ENCODE data around the gene EPHB2.
"Not testable (repeated sequence)": the region's sequence is repeated elsewhere in the genome, so short reads cannot be mapped to it uniquely, and the experiment has no call there.

The EPHB2 gene

GRCh38 chr1:22843441-22844183 is 133.0 kb downstream of the EPHB2 start:
- not testable (repeated sequence) for DNase-seq

DNA sequence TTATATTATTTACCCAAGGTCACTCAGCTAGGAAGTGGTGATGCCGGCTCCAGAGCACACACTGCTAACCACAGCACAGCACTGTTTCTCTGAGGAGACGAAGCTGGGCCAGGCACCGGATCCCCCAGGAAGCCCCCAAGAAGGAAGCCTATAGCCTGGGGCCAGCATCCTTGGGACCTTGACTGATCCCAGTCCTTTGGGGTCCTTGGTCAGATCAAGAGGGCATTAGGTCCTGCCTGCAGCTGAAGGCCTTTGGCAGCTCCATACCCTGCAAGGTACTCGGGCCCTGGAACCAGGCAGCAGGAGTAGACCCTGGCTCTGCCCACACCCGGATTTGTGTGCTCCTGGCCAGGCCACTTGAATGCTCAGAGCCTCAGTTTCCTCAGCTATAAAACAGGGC is 134.0 kb downstream of the EPHB2 start:
- no peak for DNase-seq

GRCh38 chr1:22845398-22845935 is 134.8 kb downstream of the EPHB2 start:
- no peak for DNase-seq

- peak; percentile 93 to 96 (median 95) for DNase-seq
These were observed 135.8 kb downstream of the EPHB2 start for GRCh38 chr1:22846458-22846857.

DNA sequence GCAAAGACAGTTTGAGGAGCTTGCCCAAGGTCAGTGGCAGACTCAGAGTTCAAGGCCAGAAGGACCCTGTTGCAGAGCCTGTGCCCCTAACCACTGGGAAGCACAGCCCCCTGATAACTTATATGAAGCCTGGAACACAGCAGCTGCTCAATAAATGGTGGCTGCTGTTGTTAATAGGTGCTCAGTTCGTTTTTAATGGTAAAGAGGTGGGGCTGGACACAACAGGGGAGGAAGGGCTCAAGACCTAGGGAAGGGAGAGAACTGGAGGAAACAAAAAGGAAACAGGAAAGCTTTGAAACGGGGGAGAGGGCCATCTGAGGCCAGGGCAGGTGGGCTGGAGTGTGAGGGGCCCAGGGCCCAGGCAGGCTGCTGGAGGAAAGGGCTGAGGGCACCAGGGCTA is 136.6 kb downstream of the EPHB2 start:
- DNase-seq, result no peak

GRCh38 chr1:22847709-22848108 is 137.1 kb downstream of the EPHB2 start:
- DNase-seq, result no peak

DNA sequence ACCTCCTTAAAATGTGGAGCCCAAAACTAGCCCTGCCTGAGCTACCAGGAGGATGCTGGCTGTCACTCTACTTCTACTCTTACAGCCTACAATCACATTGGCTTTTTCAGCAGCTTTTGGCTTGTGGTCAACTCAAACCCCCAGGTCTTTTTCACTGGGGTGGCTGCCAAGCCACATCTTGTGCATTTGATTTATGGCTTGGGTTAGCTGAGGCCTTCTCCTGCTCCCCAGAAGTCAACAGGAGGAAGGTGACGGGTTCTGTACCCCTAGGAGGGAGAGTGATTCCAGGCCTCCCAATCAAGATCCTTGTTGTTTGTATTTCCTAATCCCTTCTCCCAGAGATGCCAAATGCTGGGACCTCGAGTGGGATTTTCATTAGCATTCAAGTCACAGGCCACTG is 137.8 kb downstream of the EPHB2 start:
- DNase-seq, result no peak

DNA sequence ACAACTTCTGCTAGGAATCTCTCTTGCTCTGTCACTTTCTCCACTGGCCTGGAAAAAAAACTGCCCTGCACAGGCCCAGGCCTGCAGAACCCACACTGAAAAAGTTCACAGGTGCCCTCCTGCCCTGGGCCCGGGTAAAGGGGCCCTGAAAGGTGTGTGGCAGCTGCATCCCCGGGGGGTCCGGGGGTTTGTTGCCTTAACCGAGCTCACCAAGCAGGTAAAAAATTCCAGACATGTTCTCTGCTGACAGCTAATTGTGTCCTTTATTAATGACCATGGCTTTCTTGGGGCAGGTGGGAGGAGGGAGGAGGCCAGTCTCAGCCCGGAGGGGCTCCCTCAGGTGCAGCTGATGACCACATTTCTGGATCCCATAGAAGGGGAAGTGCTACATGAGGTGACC is 139.1 kb downstream of the EPHB2 start:
- DNase-seq, result no peak

- no peak for DNase-seq
These were observed 139.6 kb downstream of the EPHB2 start for GRCh38 chr1:22850281-22850680.

DNA sequence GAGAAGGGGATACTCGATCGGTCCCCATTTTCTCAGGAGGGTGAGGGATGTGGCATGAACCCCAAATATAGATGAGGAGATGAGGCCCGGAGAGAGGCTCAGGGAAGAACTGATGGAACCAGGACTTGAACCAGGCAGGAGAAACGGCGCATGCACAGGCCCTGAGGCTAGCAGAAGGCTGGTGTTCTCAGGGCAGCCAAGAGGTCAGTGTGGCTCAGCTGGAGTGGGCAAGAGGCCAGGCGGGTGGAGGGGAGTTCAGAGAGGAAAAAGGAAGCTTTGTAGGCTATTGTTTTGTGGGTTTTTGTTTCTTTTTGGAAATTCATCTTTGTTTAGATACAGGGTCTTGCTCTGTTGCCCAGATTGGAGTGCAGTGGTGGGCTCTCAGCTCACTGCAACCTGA is 140.0 kb downstream of the EPHB2 start:
- DNase-seq, result peak in 2 of 3 donors; percentile 61 to 67

DNA sequence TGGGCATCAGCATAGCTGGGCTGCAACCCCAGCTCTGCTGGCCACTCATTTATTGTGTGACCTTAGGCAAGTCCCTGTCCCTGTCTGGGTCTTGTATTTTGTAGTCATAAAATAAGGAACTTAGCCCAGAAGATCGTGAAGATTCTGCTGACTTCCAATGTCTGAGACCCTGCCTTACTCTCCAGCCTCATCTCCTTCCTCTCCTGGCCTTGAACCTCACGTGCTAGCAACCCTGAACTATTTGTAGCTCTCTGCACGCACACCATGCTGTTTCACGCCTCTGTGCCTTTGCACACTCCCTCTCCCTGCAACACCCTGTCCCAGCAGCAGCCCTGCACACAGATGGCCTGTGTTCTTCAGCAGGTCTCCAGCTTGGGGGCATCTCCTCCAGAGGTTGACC is 140.9 kb downstream of the EPHB2 start:
- peak; percentile 63 to 70 (median 70) for DNase-seq

- DNase-seq, result no peak
These were observed 141.6 kb downstream of the EPHB2 start for GRCh38 chr1:22852144-22852655.

DNA sequence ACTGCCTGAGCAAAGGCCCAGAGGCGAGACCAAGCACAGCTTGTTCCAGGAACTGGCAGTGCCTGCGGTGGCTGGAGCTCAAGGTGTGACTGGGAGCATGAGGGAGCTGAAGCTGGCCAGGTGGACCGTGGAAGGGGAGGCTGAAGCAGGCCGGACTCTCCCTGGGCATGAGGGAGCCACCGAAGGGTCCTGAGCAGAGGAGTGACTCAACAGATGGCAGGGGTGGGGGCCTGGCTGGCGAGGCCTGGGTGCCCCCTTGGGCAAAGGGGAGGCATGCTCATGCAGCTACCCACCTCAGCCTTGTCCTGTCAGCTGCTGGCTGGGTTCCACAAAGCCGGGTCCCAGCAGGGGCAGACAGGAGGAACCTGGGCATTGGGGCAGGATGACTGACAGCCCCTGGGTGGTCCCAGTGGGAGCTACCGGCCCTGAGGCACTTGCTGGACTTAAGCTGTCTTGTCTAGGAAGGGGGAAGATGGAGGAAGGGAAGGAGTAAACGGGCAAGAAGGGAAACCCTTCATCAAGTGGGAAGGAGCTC is 143.1 kb downstream of the EPHB2 start:
- no peak for DNase-seq

DNA sequence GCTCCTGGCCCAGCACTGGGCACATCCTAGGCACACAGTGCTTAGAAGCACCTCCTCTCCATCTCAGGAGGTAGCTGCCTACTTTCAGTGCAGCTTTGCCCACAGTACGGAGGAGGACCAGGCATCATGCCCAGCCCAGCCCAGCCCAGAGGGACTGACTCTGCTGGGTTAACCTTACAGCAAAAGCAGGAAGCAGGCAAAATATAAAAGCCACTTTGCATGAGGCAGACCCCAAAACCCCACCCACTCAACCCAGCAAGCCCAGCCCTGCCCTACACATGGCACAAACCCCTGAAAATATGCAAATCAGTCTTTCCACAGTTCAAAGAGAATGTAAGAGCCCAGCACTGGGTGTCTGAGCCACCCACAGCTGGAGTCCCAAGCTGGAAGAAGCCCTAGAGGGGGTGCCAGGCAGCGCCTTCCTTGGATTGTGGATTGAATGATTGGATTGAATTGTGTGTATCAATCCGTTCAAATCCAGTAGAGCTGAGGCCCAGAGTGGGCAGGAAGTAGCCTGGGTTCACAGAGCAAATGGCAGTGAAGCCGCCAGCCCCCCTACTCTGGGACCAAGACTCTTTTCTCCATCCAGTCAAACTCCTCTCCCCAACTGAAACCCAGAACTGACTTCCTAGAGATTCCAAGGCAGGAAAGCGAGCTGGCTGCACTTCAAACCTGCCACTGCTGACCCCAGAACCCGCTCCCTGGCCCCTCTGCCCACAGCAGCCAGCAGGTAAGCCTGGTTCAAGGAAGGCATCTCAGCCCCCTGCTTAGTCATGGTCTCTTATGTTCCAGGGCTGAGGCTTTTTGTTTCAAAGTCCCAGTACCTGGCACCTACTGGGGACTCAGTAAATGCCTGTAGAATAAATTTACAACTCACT is 144.3 kb downstream of the EPHB2 start:
- DNase-seq, result no peak

DNA sequence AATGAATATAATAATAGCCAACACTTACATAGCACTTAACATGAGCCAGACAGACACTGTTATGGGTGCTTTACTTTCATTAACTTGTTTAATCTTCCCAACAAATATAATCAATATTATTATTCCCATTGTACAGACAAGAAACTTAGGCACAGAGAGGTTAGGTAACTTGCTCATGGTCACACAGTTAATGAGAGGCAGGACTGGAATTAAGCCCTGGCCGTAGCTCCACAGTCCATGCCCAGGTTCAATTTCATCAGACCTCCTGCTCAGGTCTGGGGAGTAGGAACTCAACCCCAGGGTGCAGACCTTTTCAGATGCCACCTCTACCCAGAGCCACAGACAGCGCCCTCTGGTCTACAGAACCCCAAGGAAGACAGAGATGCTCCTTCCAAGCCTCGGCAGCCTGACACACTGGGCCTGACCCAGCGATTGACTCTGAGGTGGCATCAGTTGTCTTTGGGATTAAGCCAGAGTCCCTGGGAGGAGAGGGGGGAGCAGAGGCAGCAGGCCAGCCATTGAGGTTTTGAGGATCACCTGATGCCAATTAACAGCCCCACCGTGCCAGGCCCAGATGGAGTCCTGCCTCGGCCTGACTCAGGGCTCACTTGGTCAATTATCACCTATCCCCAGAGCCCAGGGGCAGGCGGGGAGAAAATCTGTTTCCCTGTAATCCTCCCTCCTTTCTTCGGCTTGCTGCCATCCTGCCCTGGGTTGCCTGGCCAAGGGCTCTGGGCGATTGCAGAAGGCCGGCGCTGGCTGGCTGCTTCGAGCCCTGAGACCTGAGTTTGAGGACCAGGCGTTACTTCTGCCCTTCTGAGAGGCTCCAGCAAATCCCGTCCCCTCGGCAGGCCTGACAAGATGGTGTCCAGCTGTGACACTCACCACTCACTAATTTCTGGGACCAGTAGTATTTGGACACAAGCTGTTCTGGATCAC is 145.3 kb downstream of the EPHB2 start:
- no peak for DNase-seq

DNA sequence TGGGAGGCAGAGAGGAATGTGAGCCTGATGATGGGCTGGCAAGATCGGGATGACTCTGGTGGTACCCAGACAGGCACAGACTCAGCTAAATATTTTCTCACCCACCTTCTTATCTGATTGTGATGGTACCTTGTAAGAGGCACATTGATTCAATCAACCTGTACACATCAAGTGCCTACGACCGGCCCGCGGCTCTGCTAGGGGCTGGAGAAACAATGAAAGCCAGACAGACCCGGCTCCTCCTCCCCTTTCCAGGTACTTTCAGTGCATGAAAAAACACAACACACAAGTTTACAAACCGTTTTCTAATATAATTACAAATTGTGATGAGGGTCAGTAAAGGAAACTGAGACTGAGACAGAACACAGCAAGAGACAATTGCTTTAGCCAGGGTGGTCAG is 147.0 kb downstream of the EPHB2 start:
- no peak for DNase-seq

GRCh38 chr1:22860414-22860800 is 149.8 kb downstream of the EPHB2 start:
- no peak for DNase-seq

GRCh38 chr1:22860883-22861385 is 150.3 kb downstream of the EPHB2 start:
- DNase-seq, result no peak

DNA sequence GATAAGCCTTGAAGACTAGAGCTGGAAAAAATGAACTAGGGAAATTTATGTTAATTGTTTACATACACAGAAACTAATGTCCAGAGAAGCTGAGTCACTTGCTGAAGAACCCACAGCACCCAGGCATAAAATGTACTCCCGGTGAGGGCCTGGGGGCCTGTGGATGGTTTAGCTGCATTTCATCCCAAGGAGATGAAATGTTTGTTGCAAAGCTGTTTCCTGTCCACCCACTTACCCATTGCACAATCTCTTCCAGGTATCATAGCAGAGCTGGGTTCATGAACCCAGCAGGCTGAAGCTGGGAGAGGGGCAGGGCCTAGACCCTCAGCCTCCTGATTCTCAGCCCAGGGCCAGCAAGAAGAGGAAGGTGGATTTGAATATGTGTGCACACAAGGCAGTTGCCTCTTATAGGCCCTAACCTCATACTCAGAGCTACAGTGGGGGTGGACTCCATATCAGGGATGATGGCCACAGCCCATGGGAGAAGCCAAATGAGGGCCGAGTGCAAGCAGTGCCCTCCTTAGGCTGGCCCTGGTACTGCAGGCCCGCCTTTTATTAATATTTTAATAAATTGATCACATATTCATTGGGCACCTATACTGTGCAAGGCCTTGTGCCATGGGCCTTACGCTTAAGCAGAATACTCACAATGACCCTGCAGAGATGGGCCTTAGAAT is 151.3 kb downstream of the EPHB2 start:
- peak; percentile 68 to 74 (median 69) for DNase-seq

DNA sequence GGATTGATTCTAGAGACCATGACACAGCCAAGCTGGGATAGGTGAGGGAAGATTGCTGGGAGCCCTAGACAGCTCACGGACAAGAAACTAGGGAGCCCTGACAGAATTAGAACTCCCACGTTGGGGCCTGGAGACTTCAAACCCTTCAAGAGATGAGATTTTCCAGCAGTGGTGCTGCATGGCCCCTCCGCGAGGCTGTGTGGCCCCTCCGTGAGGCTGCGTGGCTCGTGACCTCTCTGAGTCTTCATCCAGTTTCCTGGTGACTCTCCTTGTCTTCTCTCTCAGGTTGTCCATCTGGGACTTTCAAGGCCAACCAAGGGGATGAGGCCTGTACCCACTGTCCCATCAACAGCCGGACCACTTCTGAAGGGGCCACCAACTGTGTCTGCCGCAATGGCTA is 152.1 kb downstream of the EPHB2 start:
- DNase-seq, result no peak

GRCh38 chr1:22863766-22864165 is 153.1 kb downstream of the EPHB2 start:
- no peak for DNase-seq

Measured in suppressor macrophage treated with lipopolysaccharide for 1 hour (primary cell).